CD4-positive, alpha-beta T cell treated with Interleukin-10 for 1 hour (primary cell): ENCODE data around the gene PPP3CA.
"Not testable (repeated sequence)": the region's sequence is repeated elsewhere in the genome, so short reads cannot be mapped to it uniquely, and the experiment has no call there.

ENCODE experiments used
- DNase-seq: peaks from one replicate; pipeline ENCODE4 v3.0.0-alpha.2; 2020

Gene PPP3CA

DNA sequence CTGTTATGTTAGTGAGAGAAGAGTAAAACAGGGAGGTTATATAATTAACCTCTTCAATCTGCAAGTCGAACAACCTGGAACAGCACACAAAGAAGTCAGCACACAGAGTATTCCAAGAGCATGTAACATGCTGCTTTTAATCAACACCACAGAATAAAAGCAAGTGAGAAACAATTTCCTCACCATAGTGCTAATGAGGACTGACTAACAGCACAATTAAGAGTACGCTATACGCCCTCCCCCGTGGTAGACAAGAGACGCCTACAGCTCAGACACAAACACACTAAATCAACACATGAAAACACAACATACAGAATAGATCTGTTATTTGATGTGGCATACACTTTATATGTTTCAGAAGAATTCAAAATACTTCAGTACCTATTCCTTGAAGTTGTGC, 103.0 kb downstream of the PPP3CA start:
- no peak for DNase-seq

DNA sequence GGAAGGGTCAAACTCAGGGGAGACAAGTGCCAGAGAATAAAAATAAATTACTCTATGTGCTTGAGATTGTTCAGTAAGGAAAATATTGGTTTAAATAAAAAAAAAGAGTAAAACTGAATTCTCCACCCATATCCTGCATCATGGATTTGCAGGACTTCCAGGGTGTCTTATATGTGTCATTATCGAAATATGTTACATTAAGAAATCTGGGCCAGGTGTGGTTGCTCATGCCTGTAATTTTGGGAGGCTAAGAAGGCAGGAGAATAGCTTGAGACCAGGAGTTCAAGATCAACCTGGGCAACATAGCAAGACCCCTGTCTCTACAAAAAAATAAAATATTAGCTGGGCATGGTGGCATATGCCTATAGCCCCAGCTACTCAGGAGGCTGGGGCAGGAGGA, 104.9 kb downstream of the PPP3CA start:
- no peak for DNase-seq

DNA sequence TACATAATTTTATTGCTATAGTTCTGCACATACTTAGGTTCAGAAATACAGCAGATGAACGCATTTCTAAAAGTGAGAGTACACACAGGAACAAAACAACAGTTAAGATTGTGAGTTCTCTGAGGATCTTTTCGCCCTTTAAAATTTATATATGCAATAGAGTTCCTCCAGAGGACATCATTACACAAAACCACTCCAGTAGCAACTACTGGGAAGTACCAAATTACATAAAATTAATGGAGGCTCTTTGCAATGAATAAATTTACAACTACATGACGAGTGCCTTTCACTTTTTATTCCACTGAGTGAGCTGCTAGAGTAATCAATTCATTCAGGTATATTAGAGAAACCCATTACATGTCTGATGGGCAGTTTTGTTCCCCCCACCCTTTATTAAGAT, 107.2 kb downstream of the PPP3CA start:
- no peak for DNase-seq

DNA sequence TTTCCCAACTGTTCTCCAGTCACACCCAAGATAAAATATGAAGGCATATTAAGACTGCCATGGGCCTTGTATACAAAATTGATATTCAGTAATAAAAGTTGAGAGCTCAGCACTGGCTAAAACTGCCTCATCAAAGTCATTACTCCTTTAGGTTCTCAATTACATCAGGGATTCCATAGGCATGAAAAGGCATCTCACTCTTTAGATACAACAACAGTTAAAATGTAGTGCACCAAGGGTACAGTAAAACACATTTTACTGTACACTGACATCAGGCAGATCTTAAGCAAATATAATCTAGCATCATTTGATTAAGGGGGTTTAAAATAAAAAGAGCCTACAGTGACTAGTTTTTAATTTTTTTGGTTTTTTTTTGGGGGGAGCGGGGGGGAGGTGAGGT, 107.7 kb downstream of the PPP3CA start:
- DNase-seq = no peak

DNA sequence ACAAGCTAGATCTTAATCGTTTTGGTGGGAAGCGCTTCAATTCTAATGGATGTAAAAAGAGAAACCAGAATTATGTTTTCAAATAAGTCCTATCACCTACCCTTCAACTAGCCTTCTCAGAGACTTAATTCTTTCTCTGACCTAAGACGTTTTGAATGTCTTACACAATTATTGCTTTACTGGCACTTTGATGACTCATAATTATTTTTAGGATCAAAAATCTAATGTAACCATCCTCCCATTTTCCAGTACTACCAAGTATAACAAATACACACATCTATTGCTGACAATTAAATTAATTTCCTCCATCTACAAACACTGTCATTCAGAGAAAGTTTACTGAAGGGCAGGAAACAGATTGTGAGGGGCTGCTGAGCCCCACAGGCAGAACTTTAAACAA, 108.6 kb downstream of the PPP3CA start:
- DNase-seq = no peak

DNA sequence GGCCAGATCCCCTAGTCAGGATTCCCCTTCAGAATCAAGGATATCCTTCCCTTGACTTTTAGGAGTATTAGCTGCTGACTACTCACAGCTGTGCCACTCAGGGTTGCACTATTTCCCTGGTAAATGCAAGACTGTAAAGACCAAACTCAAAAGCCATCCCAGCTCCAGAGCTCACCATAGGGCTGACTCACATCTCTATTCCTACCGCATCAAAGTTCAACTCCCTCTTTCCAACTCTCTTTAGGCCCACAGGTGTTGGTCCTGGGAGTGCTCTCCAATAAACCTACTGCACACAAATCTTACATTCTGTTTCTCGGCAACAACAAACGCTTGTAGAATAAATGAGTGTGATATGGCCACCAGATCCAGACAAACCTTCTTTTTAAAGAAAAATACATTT, 109.6 kb downstream of the PPP3CA start:
- no peak for DNase-seq

DNA sequence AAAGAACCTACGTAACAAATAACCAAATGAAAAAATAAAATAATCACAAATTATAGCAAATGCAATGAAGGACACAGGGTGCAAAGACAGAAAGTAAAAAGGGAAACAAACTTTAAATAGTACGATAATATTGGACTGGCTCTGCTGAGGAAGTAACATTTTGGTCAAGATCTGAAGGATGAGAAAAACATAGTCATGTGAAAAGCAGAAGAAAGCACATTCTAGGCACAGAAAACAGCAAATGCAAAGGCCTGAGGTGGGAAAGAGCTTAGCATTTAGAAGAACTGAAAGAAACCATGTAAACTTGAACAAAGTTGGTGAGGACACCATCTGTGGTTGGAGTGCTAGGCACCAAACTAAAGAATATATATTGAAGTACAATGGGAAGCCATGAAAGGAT, 111.2 kb downstream of the PPP3CA start:
- DNase-seq = no peak

DNA sequence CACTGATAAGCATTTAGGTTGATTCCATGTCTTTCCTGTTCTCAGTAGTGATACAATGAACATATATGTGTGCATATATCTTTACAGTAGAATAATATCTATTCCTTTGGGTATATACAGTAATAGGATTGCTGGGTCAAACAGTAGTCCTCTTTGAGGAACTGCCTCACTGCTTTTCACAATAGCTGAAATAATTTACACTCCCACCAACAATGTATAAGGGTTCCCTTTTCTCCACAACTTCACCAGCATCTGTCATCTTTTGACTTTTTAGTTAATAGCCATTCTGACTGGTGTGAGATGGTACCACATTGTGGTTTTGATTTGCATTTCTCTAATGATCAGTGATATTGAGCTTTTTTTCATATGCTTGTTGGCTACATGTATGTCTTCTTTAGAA, 113.2 kb downstream of the PPP3CA start:
- not testable (repeated sequence) for DNase-seq

DNA sequence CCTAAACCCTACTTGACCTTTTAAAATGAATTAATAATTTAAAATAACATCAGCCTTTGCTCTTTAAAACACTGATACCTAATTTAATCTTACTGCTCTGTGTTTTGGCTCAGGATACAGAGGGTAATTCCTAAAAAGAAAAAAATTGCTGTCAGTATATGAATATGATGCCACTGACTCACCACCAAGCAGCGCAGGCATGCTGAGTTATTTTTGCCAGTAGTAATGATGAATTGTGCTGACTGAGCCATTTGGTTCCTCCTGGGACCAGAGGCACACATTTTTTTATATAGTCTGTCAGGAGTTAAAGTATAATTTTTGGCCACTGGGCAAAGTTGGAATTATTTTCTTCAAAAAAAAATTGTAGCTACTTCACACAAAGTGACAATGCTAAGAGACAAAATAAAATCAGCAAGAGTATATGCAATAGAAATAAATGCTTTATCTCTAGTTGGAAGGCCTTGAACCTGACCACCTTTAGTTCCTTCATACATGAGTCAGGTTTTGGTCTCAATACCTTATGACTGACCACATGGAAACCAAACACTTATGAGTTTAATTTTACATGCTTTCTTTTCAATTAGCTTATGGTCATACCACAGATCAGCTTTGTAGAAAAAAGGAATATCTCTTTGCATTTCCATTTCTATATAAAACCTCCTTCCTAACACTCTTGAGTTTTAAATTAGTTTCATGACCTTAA, 115.1 kb downstream of the PPP3CA start:
- no peak for DNase-seq

DNA sequence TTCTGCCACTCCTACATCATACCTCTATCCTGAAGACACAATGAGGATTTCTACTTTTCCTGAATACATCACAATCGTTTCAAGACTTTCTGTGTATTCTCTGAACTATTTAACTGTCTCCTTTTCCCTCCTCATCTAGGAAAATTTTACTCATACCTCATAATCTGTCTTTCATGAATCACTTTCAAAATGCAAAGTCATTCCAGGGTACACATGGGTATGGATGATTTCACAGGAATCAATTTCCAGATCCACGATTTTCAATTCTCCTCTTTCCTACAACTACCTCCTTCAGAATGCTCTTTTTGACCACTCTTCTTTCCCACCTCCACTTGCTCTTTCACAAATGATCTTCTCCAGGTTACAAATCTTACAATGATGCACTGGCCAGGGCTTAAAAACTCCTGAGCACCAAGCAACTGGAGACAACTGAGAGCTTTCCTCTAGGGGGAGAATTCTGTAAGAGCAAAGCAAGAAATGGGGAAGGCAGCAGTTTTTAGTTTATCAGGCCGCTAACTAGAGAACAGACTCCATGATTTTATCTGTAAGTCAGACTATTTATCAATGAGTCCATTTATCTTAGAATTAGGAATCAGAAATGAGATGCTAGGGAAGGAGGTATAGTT, 116.4 kb downstream of the PPP3CA start:
- DNase-seq = no peak

DNA sequence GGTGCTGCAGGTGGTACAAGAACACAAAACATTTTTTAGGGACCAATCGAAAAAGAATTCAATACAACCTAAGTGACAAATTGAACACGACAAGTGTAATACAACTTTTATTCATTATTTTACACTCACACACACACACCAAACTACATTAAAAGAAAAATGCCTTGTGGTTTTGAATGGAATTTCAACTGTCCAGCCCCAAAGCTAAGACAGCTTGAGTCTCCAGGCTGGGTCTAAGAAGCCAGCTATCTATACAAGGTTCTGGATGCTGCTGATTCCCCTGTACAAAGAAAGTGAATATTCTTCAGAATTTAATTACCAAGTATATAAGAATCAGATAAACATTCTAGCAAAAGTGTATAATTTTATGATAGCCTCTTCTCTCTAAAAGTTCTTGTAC, 118.2 kb downstream of the PPP3CA start:
- DNase-seq = no peak

DNA sequence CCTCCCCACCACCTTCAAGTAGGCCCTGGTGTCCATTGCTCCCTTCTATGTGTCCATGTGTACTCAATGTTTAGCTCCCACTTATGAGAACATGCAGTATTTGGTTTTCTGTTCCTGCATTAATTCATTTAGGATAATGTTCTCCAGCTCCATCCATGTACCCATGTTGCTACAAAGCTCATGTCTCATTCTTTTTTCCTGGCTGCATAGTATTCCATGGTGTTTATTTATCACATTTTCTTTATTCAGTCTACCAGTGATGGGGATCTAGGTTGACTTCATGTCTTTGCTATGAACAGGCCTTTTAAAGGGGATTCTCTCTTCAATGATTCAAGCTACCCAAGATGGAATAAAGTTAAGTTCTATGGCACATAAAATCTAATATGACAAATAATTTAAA, 119.6 kb downstream of the PPP3CA start:
- no peak for DNase-seq

DNA sequence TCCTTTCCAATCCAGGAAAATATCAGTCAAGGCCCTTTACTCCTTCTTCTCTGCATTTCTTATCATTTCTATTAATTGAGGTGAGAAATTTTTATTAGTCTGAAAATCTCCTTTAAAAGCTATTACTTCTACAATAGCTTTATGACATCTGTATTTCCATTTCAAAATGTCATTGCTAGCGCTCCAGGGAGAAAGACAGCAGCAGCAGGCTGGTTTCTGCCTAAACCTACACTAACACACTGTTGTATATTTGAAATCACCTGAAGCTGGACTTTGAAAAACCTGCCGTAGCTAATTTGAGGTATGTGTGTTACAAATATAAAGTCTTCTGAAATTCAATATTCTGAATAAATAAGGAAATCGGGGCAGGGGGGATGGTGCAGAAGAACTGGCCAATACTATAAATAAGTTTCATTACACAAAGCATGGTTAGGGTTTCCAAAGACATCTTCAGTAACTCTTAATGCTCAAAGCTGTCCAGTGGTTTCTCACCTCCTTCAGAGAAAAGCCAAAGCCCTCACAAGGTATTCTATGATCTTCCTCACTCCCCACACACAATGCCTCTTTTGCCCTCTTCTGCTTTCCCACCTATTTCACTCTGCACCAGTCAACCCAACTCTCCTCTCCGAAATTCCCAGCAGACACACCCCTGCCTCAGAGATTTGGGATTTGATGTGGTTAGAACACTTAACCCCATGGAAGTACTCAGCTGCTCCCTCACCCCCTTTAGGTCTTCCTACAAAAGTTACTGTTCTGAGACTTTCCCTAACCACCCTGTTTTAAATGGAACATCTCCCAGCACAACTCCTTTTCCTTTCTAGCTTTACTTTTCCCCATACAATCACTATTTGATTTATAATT, 122.7 kb downstream of the PPP3CA start:
- no peak for DNase-seq

DNA sequence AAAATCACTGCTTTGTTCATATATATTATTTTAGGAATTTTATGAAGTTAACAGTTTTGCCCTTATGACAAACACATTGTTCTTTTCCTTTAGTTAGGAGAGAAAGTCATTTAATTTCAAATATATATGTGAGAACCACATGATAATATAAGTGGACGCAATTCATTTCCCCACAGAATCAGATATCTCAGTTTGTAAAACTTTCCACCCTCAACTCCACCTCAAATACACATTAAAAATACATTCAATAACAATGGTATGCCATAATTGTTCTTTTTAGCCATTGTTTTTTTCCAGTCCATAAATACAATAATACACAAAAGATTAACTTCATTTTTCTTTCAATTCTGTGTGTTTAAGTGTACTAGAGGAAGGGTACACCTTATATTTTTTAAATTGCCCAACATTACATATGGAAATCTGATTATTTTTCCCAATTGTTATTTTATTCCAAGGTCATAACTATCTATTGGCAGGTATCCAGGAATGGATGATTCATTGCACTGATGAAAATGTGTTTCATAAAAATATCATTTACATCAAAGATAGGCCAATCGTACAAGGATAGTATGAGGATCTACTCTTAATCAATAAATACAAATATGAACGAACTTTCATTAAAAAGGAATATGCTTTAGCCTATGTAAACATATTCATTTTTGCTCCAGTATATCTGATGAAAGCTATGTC, 125.0 kb downstream of the PPP3CA start:
- DNase-seq = no peak

DNA sequence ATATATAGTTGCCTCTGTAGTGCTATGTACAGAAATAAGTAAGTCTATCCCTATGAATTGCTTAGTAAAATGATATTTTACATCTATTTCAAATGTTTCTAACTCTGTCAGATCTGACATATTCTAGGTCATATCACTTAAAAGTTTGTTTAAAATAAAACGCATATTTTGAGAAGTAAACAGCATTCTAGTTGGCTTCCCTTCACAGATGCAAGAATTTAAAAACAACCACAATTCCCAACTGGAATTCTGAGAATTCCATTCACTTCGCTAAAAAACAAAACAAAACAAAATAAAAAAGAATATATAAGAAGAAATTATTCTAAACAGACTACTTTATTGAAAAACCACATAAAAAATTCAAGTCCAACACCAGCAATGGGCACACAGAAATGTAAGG, 126.0 kb downstream of the PPP3CA start:
- no peak for DNase-seq

DNA sequence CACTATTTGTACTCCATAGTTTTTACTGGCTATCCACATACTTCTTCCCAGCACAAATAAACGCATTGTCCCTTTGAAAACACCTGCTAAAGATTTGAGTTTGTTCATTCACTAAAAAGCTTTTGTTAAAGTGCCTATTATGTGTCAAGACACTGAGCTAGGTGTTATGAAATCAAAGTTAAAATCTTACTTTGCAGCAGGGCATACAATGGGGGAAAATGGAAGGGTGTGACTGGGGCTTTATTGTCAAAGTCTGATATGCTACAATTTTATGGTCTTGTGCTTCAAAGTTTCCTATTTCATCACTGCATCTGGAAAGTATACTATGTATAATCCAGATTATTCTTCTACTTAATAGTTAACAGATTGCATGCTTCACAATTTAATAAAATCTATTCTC, 128.4 kb downstream of the PPP3CA start:
- no peak for DNase-seq

DNA sequence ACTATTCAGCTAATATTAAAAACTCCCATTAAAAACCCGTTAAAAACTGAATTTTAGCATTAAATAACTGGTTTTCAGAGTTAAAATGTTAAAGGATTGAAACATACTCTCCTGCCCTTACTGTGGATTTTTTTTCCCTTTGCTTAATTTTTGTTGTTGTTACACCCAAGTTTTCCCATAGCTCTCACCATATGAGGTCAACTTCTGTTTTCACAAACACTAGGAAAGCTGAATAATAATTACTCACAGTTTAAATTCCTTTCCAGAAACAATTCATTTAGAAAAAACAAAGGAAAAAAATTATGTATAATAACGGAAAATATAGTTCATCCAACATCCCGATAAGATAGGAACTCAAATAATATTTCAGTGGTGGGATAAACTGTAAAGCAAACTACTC, 129.0 kb downstream of the PPP3CA start:
- DNase-seq = no peak

DNA sequence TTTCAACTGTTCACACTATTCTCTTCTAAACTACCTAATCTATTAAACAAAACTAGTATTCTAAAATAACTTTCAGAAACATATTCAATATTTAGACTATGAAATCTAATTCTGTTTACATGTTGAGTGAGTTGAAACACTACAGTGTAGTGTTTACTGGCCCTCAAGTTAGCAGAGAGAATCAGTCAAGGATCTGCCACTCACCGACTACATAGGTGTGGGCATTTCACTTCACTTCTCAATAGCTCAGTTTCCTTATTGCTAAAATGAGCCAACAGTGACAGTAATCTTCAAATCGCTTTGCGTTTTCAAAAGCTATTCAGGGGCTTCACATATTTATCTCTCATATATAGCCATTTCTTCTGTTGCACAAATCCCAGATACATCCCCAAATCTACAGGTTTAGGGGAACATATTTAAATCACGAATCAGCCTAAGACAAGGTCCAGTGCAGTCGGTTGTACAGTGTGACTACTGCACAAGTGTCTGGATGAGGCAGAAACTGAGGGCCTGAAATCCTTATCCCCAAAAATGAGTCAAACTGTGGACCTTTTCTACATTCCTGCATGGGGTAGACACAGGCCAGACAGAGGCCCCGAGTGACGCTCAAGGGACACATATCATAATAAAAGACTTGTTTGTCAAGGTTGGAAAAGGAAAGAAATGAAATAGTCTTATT, 129.8 kb downstream of the PPP3CA start:
- DNase-seq = no peak

DNA sequence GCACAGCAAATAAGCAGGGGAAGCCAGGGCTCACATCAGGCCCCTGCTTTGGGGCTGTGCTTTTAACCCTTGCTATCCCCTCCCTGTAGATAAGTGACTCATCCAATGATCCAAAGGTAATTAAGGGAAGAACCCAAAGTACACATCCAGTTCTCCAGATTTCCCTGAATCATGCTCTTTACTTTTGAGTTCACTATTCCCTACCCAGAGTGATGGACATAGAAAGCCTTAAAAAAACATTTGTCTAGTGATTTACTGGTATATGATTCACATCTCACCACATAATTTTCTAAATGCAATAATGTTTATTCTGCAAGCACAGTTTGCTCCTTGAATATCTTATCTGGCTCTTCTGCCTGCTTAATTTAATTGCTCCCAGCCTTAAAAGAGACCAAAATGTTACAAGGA, 136.2 kb downstream of the PPP3CA start:
- DNase-seq = no peak

DNA sequence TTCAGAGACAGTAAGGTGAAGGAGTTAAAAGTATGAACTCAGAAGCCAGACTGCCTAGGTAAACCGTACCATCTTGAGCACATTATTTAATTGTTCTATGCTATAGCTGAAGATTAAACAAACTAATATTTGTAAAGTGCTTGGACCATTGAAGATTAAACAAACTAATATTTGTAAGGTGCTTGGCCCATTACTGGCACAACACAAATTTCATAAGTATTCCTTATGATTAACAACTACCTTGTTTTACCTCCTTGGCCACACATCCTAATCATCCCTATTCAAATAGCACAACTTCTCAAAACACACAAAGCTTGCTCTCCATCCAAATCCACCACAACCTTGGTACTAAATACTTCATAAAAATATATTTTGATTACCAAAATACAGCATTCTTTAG, 137.0 kb downstream of the PPP3CA start:
- no peak for DNase-seq

DNA sequence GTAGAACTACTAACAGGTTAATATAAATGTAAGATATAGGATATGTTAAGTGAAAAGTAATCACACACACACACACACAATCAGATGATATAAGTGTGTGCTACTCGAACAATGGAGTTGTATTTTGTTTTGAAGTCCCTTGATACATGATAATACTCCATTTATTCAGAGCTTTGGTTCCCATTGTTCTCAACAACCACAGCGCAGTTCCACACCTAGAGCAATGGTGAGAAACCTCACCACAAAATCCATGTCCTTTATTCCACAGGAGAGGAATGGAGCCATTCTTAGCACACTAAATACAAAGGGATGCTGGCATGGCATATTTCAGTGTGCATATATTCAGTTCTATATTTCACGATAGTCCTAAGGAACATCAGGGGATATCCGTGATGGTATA, 139.2 kb downstream of the PPP3CA start:
- no peak for DNase-seq

DNA sequence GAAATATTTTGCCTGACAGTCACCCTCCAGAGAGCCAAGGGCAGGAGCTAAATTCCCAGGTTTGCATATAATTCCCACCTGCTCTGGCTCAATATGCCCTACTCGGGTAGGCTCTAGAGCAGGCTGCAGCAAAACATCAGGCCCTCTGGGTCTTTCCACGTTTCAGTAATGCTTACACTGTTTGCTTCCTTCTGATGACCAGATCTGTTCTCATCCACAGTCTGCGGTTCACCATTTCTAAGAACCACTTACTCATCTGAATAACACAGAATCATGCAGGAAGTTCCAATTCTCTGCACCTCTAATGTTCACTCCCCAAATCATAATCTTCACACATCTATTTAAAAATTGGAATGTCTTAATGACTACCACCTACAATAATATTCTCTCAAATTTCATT, 141.4 kb downstream of the PPP3CA start:
- DNase-seq = peak; percentile 50

DNA sequence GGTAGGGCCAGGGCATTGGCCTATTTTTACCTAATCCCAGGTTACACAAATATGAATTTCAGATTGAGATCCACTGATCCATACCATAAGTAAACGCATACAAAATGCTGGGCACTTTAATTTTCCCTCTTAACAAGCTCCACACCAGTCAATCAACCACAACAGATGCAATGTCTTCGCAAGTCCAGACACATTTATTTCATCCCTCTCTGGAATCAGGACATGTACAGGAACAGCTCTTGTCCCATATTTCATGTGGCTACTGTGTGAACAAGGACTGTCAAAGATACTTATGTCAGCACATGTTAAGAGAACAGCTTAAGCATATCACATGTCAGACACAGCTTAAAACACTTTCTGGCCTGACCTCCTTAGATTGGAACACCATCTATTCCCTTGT, 145.9 kb downstream of the PPP3CA start:
- DNase-seq = no peak
